Mucosa of stomach (tissue), 1 donor: Measurements from ENCODE around the gene HNRNPUL1.
"Not testable (repeated sequence)": the region's sequence is repeated elsewhere in the genome, so short reads cannot be mapped to it uniquely, and the experiment has no call there.

ENCODE experiments used
- H3K27me3 ChIP-seq: one replicate; pipeline ENCODE4 v1.7.0; 2013; ENCODE audit warnings: mild to moderate bottlenecking, low read length; ENCODE audit not compliant: control insufficient read depth, insufficient read depth
- H3K36me3 ChIP-seq: one replicate; pipeline ENCODE4 v1.7.0; 2013; ENCODE audit warnings: low read length; ENCODE audit not compliant: control insufficient read depth, insufficient read depth
- H3K4me1 ChIP-seq: one replicate; pipeline ENCODE4 v1.7.0; 2013; ENCODE audit warnings: mild to moderate bottlenecking, low read length; ENCODE audit not compliant: control insufficient read depth, insufficient read depth
- H3K4me3 ChIP-seq: one replicate; pipeline ENCODE4 v1.7.0; 2013; ENCODE audit warnings: low read length
- H3K9ac ChIP-seq: one replicate; pipeline ENCODE4 v1.7.0; 2013; ENCODE audit warnings: mild to moderate bottlenecking, low read length, moderate library complexity
- H3K9me3 ChIP-seq: one replicate; pipeline ENCODE4 v1.7.0; 2013; ENCODE audit warnings: mild to moderate bottlenecking, low read length, moderate library complexity; ENCODE audit not compliant: control insufficient read depth
- donor health status: Pancreatic carcinoma.

The HNRNPUL1 gene

GRCh38 chr19:41341669-41342490 is 77.7 kb downstream of the HNRNPUL1 start:
- no peaks in the 10 kb centered on the region for H3K27me3 ChIP-seq
- peaks cover 4% of the 10 kb centered on the region for H3K4me1 ChIP-seq
- no peaks in the 10 kb centered on the region for H3K9me3 ChIP-seq
- no peaks in the 10 kb centered on the region for H3K36me3 ChIP-seq
- no peak overlapping the region for H3K9ac ChIP-seq
- no peak overlapping the region for H3K4me3 ChIP-seq

GRCh38 chr19:41344162-41344561 is 80.0 kb downstream of the HNRNPUL1 start:
- Histone ChIP-seq H3K9me3 (no peaks in the 10 kb centered on the region), H3K27me3 (peaks cover 4% of the 10 kb centered on the region), H3K9ac (no peak overlapping the region), H3K4me3 (no peak overlapping the region), H3K36me3 (no peaks in the 10 kb centered on the region), H3K4me1 (peaks cover 4% of the 10 kb centered on the region)

- not testable (repeated sequence) for H3K9me3 ChIP-seq, H3K4me3 ChIP-seq
Observed at GRCh38 chr19:41346916-41347315, 82.7 kb downstream of the HNRNPUL1 start.

GRCh38 chr19:41350735-41351338 is 86.7 kb downstream of the HNRNPUL1 start:
- H3K27me3 ChIP-seq: peaks cover 49% of the 10 kb centered on the region

More at GRCh38 chr19:41346916-41347315, 82.7 kb downstream of the HNRNPUL1 start:
- not testable (repeated sequence) for H3K36me3 ChIP-seq, H3K9ac ChIP-seq
- Histone ChIP-seq H3K4me1 (peaks cover 16% of the 10 kb centered on the region), H3K27me3 (peaks cover 22% of the 10 kb centered on the region)

GRCh38 chr19:41351339-41352245 is 87.4 kb downstream of the HNRNPUL1 start:
- peak overlapping the region; percentile 28 for H3K4me3 ChIP-seq
- peak overlapping the region; percentile 55 for H3K9ac ChIP-seq
- H3K9me3 ChIP-seq: no peaks in the 10 kb centered on the region
- peaks cover 29% of the 10 kb centered on the region for H3K4me1 ChIP-seq
- no peaks in the 10 kb centered on the region for H3K36me3 ChIP-seq
- peaks cover 49% of the 10 kb centered on the region for H3K27me3 ChIP-seq

More at GRCh38 chr19:41350735-41351338, 86.7 kb downstream of the HNRNPUL1 start:
- peak overlapping the region; percentile 53 for H3K9ac ChIP-seq
- H3K4me3 ChIP-seq: peak overlapping the region; percentile 28
- H3K4me1 ChIP-seq: peaks cover 29% of the 10 kb centered on the region
- no peaks in the 10 kb centered on the region for H3K36me3 ChIP-seq
- no peaks in the 10 kb centered on the region for H3K9me3 ChIP-seq

GRCh38 chr19:41352279-41352608 is 88.1 kb downstream of the HNRNPUL1 start:
- H3K36me3 ChIP-seq: no peaks in the 10 kb centered on the region
- H3K9me3 ChIP-seq: no peaks in the 10 kb centered on the region
- peaks cover 29% of the 10 kb centered on the region for H3K4me1 ChIP-seq

GRCh38 chr19:41352609-41353465 is 88.7 kb downstream of the HNRNPUL1 start:
- Histone ChIP-seq H3K4me3 (peak overlapping the region; percentile 46), H3K9me3 (no peaks in the 10 kb centered on the region), H3K36me3 (no peaks in the 10 kb centered on the region), H3K4me1 (peaks cover 29% of the 10 kb centered on the region), H3K9ac (peak overlapping the region; percentile 55), H3K27me3 (peaks cover 49% of the 10 kb centered on the region)

More at GRCh38 chr19:41352279-41352608, 88.1 kb downstream of the HNRNPUL1 start:
- Histone ChIP-seq H3K27me3 (peaks cover 49% of the 10 kb centered on the region), H3K9ac (peak overlapping the region; percentile 55), H3K4me3 (no peak overlapping the region)

GRCh38 chr19:41353466-41354342 is 89.5 kb downstream of the HNRNPUL1 start, which contains the start of gene TGFB1:
Gene TGFB1 (minus strand): TSS chr19:41353922. CDS start chr19:41353044, 878 bp downstream.
- no peaks in the 10 kb centered on the region for H3K9me3 ChIP-seq
- peaks cover 49% of the 10 kb centered on the region for H3K27me3 ChIP-seq
- peaks cover 29% of the 10 kb centered on the region for H3K4me1 ChIP-seq
- peak within 1 kb of the TSS; percentile 46 for H3K4me3 ChIP-seq
- peak within 1 kb of the TSS; percentile 55 for H3K9ac ChIP-seq
- H3K36me3 ChIP-seq: no peaks in the 10 kb centered on the region

GRCh38 chr19:41354343-41354953 is 90.3 kb downstream of the HNRNPUL1 start:
- Histone ChIP-seq H3K9me3 (no peaks in the 10 kb centered on the region), H3K36me3 (no peaks in the 10 kb centered on the region), H3K4me1 (peaks cover 29% of the 10 kb centered on the region), H3K4me3 (no peak overlapping the region), H3K27me3 (peaks cover 44% of the 10 kb centered on the region), H3K9ac (peak overlapping the region; percentile 43)

- H3K4me1 ChIP-seq: peaks cover 29% of the 10 kb centered on the region
Observed at GRCh38 chr19:41355035-41355434, 90.9 kb downstream of the HNRNPUL1 start.

More at GRCh38 chr19:41355035-41355434, 90.9 kb downstream of the HNRNPUL1 start:
- no peak overlapping the region for H3K4me3 ChIP-seq
- H3K9me3 ChIP-seq: no peaks in the 10 kb centered on the region
- no peaks in the 10 kb centered on the region for H3K36me3 ChIP-seq
- H3K27me3 ChIP-seq: peaks cover 44% of the 10 kb centered on the region
- H3K9ac ChIP-seq: no peak overlapping the region
